Measurements from ENCODE around the gene EML4. TPM values are rescaled to one million over a fixed set of nuclear protein-coding genes. Genes with fewer than 3 reads are reported as not detected.

EML4 gene
- total RNA-seq, 1 donor from 2014 or later, result 4.3 TPM

DNA sequence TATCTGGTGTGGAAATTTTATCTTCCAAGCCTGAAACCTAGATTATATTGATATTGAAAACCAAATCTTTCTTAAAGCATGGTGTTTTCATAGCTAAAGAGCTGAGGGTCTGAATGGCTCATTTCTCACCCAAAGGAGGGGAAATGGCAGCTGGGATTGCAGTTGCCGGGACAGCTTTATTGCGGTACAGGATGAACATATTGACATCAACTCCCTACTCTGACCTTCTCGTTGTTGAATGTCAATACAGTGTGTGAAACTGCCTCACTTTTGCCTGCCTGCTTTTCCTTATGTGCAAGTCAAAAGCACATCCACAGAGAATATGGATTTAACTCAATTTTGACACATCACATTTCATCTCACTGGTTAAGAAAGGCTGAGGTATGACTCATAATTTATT, 195.5 kb downstream of the EML4 start:
- Histone ChIP-seq H3K4me1 (peaks cover 36% of the 10 kb centered on the region), H3K9me3 (replicated peaks) (no peaks in the 10 kb centered on the region), H3K4me3 (no peak overlapping the region), H3K27ac (replicated peaks) (no peak overlapping the region), H3K27me3 (ENCODE audit: low read depth) (peaks cover 5% of the 10 kb centered on the region), H3K36me3 (no peaks in the 10 kb centered on the region)
- TF ChIP-seq, protein P1, sequence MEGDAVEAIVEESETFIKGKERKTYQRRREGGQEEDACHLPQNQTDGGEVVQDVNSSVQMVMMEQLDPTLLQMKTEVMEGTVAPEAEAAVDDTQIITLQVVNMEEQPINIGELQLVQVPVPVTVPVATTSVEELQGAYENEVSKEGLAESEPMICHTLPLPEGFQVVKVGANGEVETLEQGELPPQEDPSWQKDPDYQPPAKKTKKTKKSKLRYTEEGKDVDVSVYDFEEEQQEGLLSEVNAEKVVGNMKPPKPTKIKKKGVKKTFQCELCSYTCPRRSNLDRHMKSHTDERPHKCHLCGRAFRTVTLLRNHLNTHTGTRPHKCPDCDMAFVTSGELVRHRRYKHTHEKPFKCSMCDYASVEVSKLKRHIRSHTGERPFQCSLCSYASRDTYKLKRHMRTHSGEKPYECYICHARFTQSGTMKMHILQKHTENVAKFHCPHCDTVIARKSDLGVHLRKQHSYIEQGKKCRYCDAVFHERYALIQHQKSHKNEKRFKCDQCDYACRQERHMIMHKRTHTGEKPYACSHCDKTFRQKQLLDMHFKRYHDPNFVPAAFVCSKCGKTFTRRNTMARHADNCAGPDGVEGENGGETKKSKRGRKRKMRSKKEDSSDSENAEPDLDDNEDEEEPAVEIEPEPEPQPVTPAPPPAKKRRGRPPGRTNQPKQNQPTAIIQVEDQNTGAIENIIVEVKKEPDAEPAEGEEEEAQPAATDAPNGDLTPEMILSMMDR (IDR thresholded peaks at IDR 0.05; ENCODE audit: borderline replicate concordance), result no peak
- intact Hi-C loops (cut with micrococcal nuclease), result no loop called here
- DNase-seq, result no peak

DNA sequence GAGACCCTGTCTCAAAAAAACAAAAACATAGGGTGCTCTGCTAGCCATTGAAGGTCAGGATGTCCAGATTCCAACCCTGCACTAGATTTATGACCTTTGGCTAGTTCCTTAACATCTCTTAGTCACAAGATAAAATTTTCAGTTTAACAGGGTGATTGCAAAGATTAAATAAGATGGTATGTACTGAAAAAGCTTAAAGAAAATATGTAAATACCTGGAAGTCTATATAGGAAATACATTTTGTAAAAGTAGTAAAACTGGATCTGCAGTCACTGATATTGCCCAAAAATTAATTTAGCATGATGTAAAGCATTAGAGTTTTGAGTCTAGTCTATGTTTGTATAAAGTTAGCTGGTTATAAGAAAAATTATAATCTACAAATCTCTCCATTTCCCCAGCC, 197.3 kb downstream of the EML4 start:
- no peak for DNase-seq
- H3K9me3 ChIP-seq (replicated peaks), result no peaks in the 10 kb centered on the region

DNA sequence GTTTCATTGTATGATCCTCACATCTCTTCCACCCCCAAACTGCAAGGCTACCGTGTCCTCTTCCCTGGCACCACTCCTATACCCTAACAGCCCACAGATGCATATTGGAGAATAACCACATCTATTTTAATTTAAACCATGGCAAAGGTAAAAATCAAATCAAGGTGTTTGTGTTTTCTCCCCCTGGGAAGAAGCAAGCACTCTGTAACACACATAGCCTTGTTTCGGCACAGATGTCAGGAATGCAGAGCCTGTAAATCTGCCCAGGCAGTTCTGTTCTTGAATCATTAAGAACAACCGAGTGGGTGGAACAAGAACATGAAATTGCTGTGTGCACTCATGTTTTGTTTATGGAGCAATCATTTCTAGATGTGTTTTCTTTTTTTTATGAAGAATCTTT, 198.7 kb downstream of the EML4 start:
- H3K9me3 ChIP-seq (replicated peaks), result no peaks in the 10 kb centered on the region
- H3K27ac ChIP-seq (replicated peaks), result no peak overlapping the region
- DNase-seq, result no peak
- TF ChIP-seq, protein P1 (IDR thresholded peaks at IDR 0.05; ENCODE audit: borderline replicate concordance), result no peak
- peaks cover 5% of the 10 kb centered on the region for H3K27me3 ChIP-seq (ENCODE audit: low read depth)
- H3K36me3 ChIP-seq, result no peaks in the 10 kb centered on the region
- intact Hi-C loops (cut with micrococcal nuclease), result no loop called here
- H3K4me1 ChIP-seq, result peaks cover 17% of the 10 kb centered on the region
- H3K4me3 ChIP-seq, result no peak overlapping the region

More for the DNA sequence above, 197.3 kb downstream of the EML4 start:
- Histone ChIP-seq H3K4me3 (no peak overlapping the region), H3K4me1 (peaks cover 23% of the 10 kb centered on the region), H3K36me3 (no peaks in the 10 kb centered on the region), H3K27me3 (ENCODE audit: low read depth) (peaks cover 5% of the 10 kb centered on the region), H3K27ac (replicated peaks) (no peak overlapping the region)
- TF ChIP-seq, protein P1 (IDR thresholded peaks at IDR 0.05; ENCODE audit: borderline replicate concordance), result no peak
- intact Hi-C loops (cut with micrococcal nuclease), result no loop called here

DNA sequence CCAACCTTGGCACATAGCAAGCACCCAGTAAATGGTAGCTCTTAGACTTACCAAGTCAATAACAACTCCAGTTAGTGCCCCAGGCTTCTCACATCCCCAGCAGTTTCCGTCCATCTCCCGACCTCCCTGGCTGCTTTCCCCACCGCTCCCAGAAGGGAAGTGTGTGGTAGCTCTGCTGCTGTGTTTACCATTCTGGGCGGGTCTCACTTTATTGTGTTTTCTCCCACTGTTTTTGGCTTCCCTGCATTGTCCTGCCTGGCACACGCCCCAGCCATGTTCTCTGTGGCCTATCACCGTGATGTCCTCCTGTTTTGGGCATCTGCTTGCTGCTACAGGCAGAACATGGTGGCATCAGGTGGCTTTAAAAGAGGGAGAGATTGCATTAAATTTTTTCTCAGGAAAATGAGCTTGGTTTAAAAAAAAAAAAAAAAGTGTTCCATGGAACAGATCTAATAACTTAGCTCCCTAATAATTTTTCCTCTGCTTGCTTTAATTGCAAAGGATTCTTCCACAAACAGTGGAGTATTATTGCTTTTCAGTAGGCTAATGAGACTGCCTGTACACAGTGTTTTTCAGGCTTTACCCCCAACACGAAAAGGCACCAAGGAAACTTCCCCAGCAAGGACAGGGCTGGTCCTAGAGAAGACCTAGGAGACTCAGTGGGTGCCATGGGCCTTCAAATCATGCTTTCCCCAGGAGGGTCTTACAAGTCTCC, 199.8 kb downstream of the EML4 start:
- peaks cover 5% of the 10 kb centered on the region for H3K27me3 ChIP-seq (ENCODE audit: low read depth)
- intact Hi-C loops (cut with micrococcal nuclease), result no loop called here
- TF ChIP-seq, protein P1 (IDR thresholded peaks at IDR 0.05; ENCODE audit: borderline replicate concordance), result no peak
- peaks cover 17% of the 10 kb centered on the region for H3K4me1 ChIP-seq
- H3K36me3 ChIP-seq, result no peaks in the 10 kb centered on the region
- no peaks in the 10 kb centered on the region for H3K9me3 ChIP-seq (replicated peaks)
- DNase-seq, result peak; percentile 21
- H3K27ac ChIP-seq (replicated peaks), result peak overlapping the region; percentile 58
- peak overlapping the region; percentile 37 for H3K4me3 ChIP-seq

DNA sequence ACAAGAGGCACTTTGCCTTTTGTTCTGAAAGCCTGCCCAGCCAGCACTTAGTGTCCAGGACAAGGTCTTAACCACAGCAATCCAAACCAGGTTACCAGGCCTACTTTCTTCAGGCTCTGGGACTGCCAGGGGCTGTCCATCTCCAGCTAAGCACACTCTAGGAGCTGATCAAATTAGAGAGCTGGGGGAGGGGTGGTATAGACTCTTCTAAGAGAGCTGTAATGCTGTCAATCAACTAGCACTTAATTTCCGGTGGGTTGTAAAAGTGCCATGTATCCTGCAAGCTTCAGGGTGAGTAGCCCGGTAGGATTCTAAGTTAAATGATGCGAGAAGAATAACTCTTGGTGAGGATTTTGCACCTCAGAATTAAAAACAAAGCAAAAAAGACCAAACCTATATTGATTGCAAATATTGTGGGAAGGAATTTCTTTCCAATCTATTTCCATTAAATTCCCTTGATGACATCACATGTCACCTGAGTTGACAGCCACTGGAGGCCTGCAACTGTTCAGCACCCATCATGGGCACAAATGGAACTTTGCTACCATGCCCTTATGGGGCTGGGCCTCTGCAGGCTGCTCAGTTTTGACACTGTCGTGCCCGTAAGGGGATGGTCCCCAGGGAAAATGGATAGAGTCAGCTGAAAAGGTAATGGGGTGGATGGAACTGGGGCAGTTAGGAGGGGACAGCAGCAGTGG, 200.5 kb downstream of the EML4 start:
- peaks cover 17% of the 10 kb centered on the region for H3K4me1 ChIP-seq
- TF ChIP-seq, protein P1 (IDR thresholded peaks at IDR 0.05; ENCODE audit: borderline replicate concordance), result no peak
- no peaks in the 10 kb centered on the region for H3K36me3 ChIP-seq
- H3K9me3 ChIP-seq (replicated peaks), result no peaks in the 10 kb centered on the region
- intact Hi-C loops (cut with micrococcal nuclease), result no loop called here
- no peak for DNase-seq
- no peak overlapping the region for H3K4me3 ChIP-seq
- peak overlapping the region; percentile 58 for H3K27ac ChIP-seq (replicated peaks)
- peaks cover 5% of the 10 kb centered on the region for H3K27me3 ChIP-seq (ENCODE audit: low read depth)
